Stomach (tissue), 9 donors: ENCODE results near the gene BPGM. TPM values are rescaled to one million over a fixed set of nuclear protein-coding genes. Genes with fewer than 3 reads are reported as not detected.

Experiments
- DNase-seq, 2 donors: peaks; one replicate each; pipeline versions ENCODE4 v3.0.0 to v3.0.0-alpha.2; 2013 to 2019
- H3K27ac ChIP-seq, 5 donors: fragments of 200-600 bp in 4 of 5; sonication (generic) in 4 of 5; one replicate each; pipeline ENCODE4 v1.5.1; 2013 to 2019; ENCODE audit warnings: mild to moderate bottlenecking in 1 of 5, moderate library complexity in 1 of 5
- H3K27me3 ChIP-seq, 3 donors: fragments of 200-600 bp; sonication (generic); one replicate each; pipeline ENCODE4 v1.5.1; 2017 to 2019; ENCODE audit warnings: mixed run types in 1 of 3
- H3K36me3 ChIP-seq, 4 donors: fragments of 200-600 bp; sonication (generic); 1 replicate in 3 of 4; 2 replicates in 1 of 4; pipeline ENCODE4 v1.5.1; 2016 to 2019
- H3K4me1 ChIP-seq, 4 donors: fragments of 200-600 bp; sonication (generic); one replicate each; pipeline ENCODE4 v1.5.1; 2016 to 2019
- H3K4me3 ChIP-seq, 4 donors: fragments of 200-600 bp; sonication (generic) in 3 of 4; one replicate each; pipeline ENCODE4 v1.5.1; 2016 to 2019; ENCODE audit warnings: mild to moderate bottlenecking in 1 of 4
- H3K9me3 ChIP-seq, 4 donors: fragments of 200-600 bp; sonication (generic); one replicate each; pipeline ENCODE4 v1.5.1; 2016 to 2019
- EP300 ChIP-seq: sonication (generic); formaldehyde crosslinking; IDR thresholded peaks from one replicate; pipeline ENCODE4 v1.6.1; 2017; ENCODE audit warnings: antibody characterized with exemption
- POLR2A ChIP-seq, 4 donors: fragments of 450-650 bp; IDR thresholded peaks; one replicate each; pipeline ENCODE4 v1.6.1; 2016; ENCODE audit warnings: antibody characterized with exemption in 4 of 4, control low read depth in 2 of 4, mild to moderate bottlenecking in 1 of 4, moderate library complexity in 1 of 4
- POLR2AphosphoS5 ChIP-seq, 3 donors: sonication (generic); formaldehyde crosslinking; IDR thresholded peaks; one replicate each; pipeline ENCODE4 v1.6.1; 2016; ENCODE audit warnings: antibody characterized with exemption in 3 of 3
- WGBS, 5 donors: extraction: QIAGEN DNeasy Blood & Tissue Kit in 3 of 5; methylation state at CpG; one replicate each; pipeline versions ENCODE4 v1.1.5 to v1.1.7; 2013 to 2018; 5-methylcytosine and 5-hydroxymethylcytosine counted together
- intact Hi-C: fragments of 100-400 bp; cut with DNase I; formaldehyde crosslinking; loops from one replicate; pipeline ENCODE4 v1.15.1; 2023; ENCODE audit warnings: low total_unique reads
- polyA plus RNA-seq, 3 donors: library from polyadenylated mRNA; stranded (reverse); fragments of 200-250 nt; gene quantifications; one replicate each; pipeline ENCODE4 v1.2.3, GENCODE V29; 2013
- total RNA-seq, 5 donors: library from RNA; depleted of rRNA; stranded (reverse); fragments of >200 nt; gene quantifications; one replicate each; pipeline versions ENCODE4 v1.1.0 to v1.2.3, GENCODE V29; 2014 to 2016
- TF ChIP-seq, protein P1 (sequence below), 7 experiments: fragments of 450-650 bp in 4 of 7; fragments of 200-600 bp in 3 of 7; sonication (generic) in 3 of 7; IDR thresholded peaks; one replicate each; pipeline ENCODE4 v1.5.1; 2016 to 2019; ENCODE audit warnings: antibody characterized with exemption in 7 of 7, control low read depth in 2 of 7, mild to moderate bottlenecking in 1 of 7
- donor health status: healthy with polysubstance abuse.
- donor health status: Bipolar disorder and iron deficiency.
- donor health status: healthy.

Gene BPGM
- total and polyA plus RNA-seq, 8 donors = 4.7 to 47.3 (median 19.8) TPM

DNA sequence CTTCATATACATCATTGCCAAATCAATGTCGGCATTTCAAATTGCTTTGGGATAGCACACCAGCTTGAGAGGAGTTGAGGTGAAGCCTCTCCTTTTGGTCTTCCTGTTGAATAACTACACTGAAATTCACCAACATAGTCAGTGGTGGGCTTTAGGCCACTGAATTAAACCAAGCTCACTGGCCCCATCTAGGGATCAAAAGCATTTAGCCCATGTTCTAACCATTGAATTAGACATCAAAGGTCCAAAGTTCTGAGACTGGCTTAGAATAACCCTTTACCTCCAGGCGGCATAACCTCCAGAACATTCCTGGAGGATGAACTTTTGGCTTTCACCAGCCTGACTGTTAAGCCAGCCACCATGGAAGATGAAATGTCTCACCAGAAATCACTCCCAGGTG is 54.6 kb downstream of the BPGM start:
- no peaks in the 10 kb centered on the region for H3K9me3 ChIP-seq
- no peaks in the 10 kb centered on the region for H3K36me3 ChIP-seq
- intact Hi-C loops = no loop called here
- H3K4me3 ChIP-seq = no peak overlapping the region
- no peak for DNase-seq
- H3K27me3 ChIP-seq = no peaks in the 10 kb centered on the region
- H3K27ac ChIP-seq = peak overlapping the region in 3 of 5 donors; percentile 77 to 88 (median 86)
- peaks cover 0 to 42% (median 12%) of the 10 kb centered on the region in 4 donors for H3K4me1 ChIP-seq
- TF ChIP-seq, protein P1, sequence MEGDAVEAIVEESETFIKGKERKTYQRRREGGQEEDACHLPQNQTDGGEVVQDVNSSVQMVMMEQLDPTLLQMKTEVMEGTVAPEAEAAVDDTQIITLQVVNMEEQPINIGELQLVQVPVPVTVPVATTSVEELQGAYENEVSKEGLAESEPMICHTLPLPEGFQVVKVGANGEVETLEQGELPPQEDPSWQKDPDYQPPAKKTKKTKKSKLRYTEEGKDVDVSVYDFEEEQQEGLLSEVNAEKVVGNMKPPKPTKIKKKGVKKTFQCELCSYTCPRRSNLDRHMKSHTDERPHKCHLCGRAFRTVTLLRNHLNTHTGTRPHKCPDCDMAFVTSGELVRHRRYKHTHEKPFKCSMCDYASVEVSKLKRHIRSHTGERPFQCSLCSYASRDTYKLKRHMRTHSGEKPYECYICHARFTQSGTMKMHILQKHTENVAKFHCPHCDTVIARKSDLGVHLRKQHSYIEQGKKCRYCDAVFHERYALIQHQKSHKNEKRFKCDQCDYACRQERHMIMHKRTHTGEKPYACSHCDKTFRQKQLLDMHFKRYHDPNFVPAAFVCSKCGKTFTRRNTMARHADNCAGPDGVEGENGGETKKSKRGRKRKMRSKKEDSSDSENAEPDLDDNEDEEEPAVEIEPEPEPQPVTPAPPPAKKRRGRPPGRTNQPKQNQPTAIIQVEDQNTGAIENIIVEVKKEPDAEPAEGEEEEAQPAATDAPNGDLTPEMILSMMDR (IDR thresholded peaks at IDR 0.05) = peak in 2 of 7 experiments; percentile 9 to 18
- TF ChIP-seq POLR2AphosphoS5 (IDR thresholded peaks at IDR 0.05) = no peak
- no peak for TF ChIP-seq EP300
- WGBS, 5 donors = 83 to 93% (median 85%) methylated on average over 2 of the region's 2 CpGs

DNA sequence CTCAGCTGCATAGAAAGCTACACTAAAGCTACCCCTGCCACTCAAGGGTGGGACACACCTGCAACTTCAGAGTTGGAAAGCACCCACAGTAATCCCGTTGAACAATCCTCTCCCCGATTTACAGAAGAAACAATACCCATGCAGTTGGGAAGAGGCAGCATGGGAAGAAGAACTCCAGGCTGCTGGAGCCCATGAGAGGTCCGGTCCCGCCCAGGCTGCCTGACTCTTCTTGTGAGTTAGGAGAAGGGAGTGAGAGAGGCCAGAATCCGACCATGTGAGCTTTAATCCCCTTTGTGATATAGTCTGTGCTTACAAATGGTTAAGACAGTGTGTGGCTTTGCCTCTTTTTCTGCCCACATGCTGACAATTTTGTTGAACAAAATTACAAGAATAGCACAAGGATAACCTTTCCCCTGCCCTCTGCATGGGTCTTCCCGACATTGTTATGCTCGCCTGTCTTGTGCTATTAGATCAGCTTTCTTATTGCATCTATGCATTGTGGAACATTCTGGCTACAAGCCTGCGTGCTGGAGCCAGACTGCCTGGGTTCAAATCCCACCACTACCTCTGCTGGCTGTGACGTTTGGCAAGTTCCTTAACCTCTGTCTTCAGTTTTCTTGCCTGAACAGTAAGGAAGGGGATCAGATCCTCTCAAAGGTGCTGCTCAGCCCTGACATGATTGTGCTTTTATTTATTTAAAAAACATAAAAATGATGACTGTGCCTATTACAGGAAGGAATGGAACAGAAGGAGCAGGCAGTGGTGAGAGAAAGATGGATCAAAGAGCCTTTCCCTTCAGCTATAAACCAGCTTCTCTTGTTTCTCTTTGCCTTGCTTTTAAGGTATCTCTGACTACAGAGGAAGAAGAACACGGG is 56.0 kb downstream of the BPGM start:
- peak overlapping the region; percentile 70 to 88 (median 77) for H3K27ac ChIP-seq
- no peak for TF ChIP-seq EP300
- TF ChIP-seq, protein P1 (IDR thresholded peaks at IDR 0.05) = no peak
- TF ChIP-seq POLR2AphosphoS5 (IDR thresholded peaks at IDR 0.05) = no peak
- no peak for TF ChIP-seq POLR2A (IDR thresholded peaks at IDR 0.05)
- H3K9me3 ChIP-seq = no peaks in the 10 kb centered on the region
- WGBS, 5 donors = 62 to 77% (median 71%) methylated on average over 10 of the region's 10 CpGs
- H3K4me3 ChIP-seq = no peak overlapping the region
- DNase-seq = no peak
- peaks cover 0 to 42% (median 12%) of the 10 kb centered on the region in 4 donors for H3K4me1 ChIP-seq
- H3K36me3 ChIP-seq = no peaks in the 10 kb centered on the region
- intact Hi-C loops = no loop called here
- H3K27me3 ChIP-seq = no peaks in the 10 kb centered on the region

DNA sequence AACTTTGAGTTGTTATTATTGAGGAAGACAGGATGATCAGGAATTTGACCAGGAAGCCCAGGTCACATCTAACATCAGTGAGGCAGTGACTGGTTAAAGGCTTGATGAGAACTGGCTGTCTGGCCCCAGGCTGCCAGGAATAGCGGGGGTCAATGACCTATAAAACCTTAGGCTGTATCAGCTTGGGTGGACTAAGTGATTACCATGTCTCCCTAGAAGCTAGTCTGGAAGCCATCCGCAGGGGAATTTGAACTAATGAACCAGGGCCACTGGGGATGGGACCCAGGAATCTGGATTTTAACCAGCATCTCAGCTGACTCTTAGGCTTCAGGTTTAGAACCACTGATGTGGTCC is 56.6 kb downstream of the BPGM start:
- no peaks in the 10 kb centered on the region for H3K36me3 ChIP-seq
- intact Hi-C loops = no loop called here
- no peak for DNase-seq
- peak overlapping the region; percentile 70 to 88 (median 77) for H3K27ac ChIP-seq
- TF ChIP-seq POLR2A (IDR thresholded peaks at IDR 0.05) = no peak
- TF ChIP-seq, protein P1 (IDR thresholded peaks at IDR 0.05) = no peak
- TF ChIP-seq POLR2AphosphoS5 (IDR thresholded peaks at IDR 0.05) = no peak
- no peak for TF ChIP-seq EP300
- no peak overlapping the region for H3K4me3 ChIP-seq
- H3K4me1 ChIP-seq = peaks cover 0 to 42% (median 12%) of the 10 kb centered on the region in 4 donors
- 80 to 93% (median 90%) methylated on average over 2 of the region's 2 CpGs for WGBS, 5 donors
- no peaks in the 10 kb centered on the region for H3K27me3 ChIP-seq
- no peaks in the 10 kb centered on the region for H3K9me3 ChIP-seq

DNA sequence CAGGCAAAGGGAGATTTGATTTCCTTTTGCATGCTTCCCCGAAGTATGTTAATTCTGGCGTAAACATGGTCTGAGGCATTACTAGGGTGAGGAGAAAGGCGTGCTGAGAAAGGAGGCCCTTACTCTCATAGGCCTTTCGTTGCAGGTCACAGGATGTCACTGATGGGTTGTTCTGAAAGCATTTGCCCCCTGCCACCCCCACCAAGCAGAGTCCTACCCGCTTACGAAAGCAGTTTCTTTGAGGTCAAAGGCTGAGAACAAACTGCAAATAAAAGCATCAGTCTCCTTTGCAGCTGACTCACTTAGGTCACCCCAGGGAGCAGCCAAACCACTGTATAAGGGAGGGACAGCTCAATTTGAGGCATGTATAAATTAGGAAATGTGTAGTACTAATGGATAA is 57.1 kb downstream of the BPGM start:
- no peaks in the 10 kb centered on the region for H3K36me3 ChIP-seq
- no peaks in the 10 kb centered on the region for H3K27me3 ChIP-seq
- intact Hi-C loops = no loop called here
- WGBS, 5 donors = 37 to 61% (median 57%) methylated on average over 6 of the region's 6 CpGs
- peak overlapping the region in 4 of 5 donors; percentile 72 to 88 (median 82) for H3K27ac ChIP-seq
- no peaks in the 10 kb centered on the region for H3K9me3 ChIP-seq
- TF ChIP-seq EP300 (peak; percentile 91), POLR2AphosphoS5 (IDR thresholded peaks at IDR 0.05) (peak; percentile 31 to 77 (median 76)), POLR2A (IDR thresholded peaks at IDR 0.05) (no peak)
- TF ChIP-seq, protein P1 (IDR thresholded peaks at IDR 0.05) = no peak
- peaks cover 0 to 42% (median 12%) of the 10 kb centered on the region in 4 donors for H3K4me1 ChIP-seq
- H3K4me3 ChIP-seq = no peak overlapping the region
- no peak for DNase-seq
